CD4-positive, alpha-beta T cell (primary cell): ENCODE data around the gene SLC28A1. TPM values are rescaled to one million over a fixed set of nuclear protein-coding genes. Genes with fewer than 3 reads are reported as not detected.

ENCODE experiments used
- ATAC-seq: fragments of 200-7000 bp; cut with Tn5 transposase; one replicate; pipeline ENCODE4 v1.10.0; 2022; ENCODE audit warnings: mild to moderate bottlenecking; ENCODE audit not compliant: poor library complexity
- CTCF ChIA-PET: fragments of 350-600 bp; sonication (Branson Sonifier 250); formaldehyde crosslinking; loops from one replicate; lab custom pipeline; 2021; ENCODE audit warnings: antibody characterized with exemption, inconsistent platforms; lab: Charles Lee
- POLR2A ChIA-PET: fragments of 350-600 bp; sonication (Branson Sonifier 250); formaldehyde crosslinking; loops from one replicate; lab custom pipeline; 2021; ENCODE audit warnings: antibody characterized with exemption, inconsistent platforms; lab: Charles Lee
- DNase-seq, 14 experiments: peaks; one replicate each; pipeline ENCODE4 v3.0.0-alpha.2; 2013 to 2020; ENCODE audit warnings: mixed read lengths in 2 of 14
- H3K27ac ChIP-seq, 2 donors: one replicate each; pipeline versions ENCODE4 v1.5.1 to v1.7.0; 2013; ENCODE audit warnings: low read length in 2 of 2, low read depth in 1 of 2, mild to moderate bottlenecking in 1 of 2
- H3K27me3 ChIP-seq, 2 experiments: 1 replicate in 1 of 2; 2 replicates in 1 of 2; pipeline versions ENCODE4 v1.6.1 to v1.7.0; 2013; ENCODE audit warnings: low read length in 2 of 2, control low read depth in 1 of 2, mild to moderate bottlenecking in 1 of 2, moderate library complexity in 1 of 2; ENCODE audit not compliant: insufficient read depth in 2 of 2, control insufficient read depth in 1 of 2
- H3K36me3 ChIP-seq: one replicate; pipeline ENCODE4 v1.6.1; 2013; ENCODE audit warnings: low read length, control low read depth; ENCODE audit not compliant: insufficient read depth
- H3K4me1 ChIP-seq: one replicate; pipeline ENCODE4 v1.6.1; 2013; ENCODE audit warnings: low read length, control low read depth; ENCODE audit not compliant: insufficient read depth
- H3K4me3 ChIP-seq: one replicate; pipeline ENCODE4 v1.5.1; 2013; ENCODE audit warnings: mild to moderate bottlenecking, low read length, moderate library complexity
- H3K9me3 ChIP-seq, 2 experiments: 1 replicate in 1 of 2; 2 replicates in 1 of 2; pipeline versions ENCODE4 v1.6.1 to v1.7.0; 2013; ENCODE audit warnings: low read length in 2 of 2, mild to moderate bottlenecking in 2 of 2, control low read depth in 1 of 2, moderate library complexity in 1 of 2; ENCODE audit not compliant: control insufficient read depth in 1 of 2, insufficient read depth in 1 of 2
- H3K27ac Mint-ChIP-seq: one replicate; pipeline ENCODE4 v1.8.0; 2020; ENCODE audit warnings: mixed read lengths
- H3K27me3 Mint-ChIP-seq: one replicate; pipeline ENCODE4 v1.8.0; 2021; ENCODE audit warnings: mixed read lengths
- H3K36me3 Mint-ChIP-seq: one replicate; pipeline ENCODE4 v1.8.0; 2021; ENCODE audit warnings: low read depth, mixed read lengths
- H3K4me1 Mint-ChIP-seq: one replicate; pipeline ENCODE4 v1.8.0; 2021; ENCODE audit warnings: low read depth, mixed read lengths
- H3K4me3 Mint-ChIP-seq: one replicate; pipeline ENCODE4 v1.8.0; 2020; ENCODE audit warnings: mild to moderate bottlenecking, mixed read lengths
- H3K9me3 Mint-ChIP-seq: one replicate; pipeline ENCODE4 v1.8.0; 2020; ENCODE audit warnings: mixed read lengths
- intact Hi-C, 2 experiments: fragments of 100-400 bp; cut with DNase I in 1 of 2; cut with micrococcal nuclease in 1 of 2; formaldehyde crosslinking; loops; one replicate each; pipeline versions ENCODE4 v1.15.1 to v1.9.0; 2023 to 2025; cut with DNase I, micrococcal nuclease
- total RNA-seq, 174 experiments: library from RNA in 2 of 174; stranded (reverse) in 2 of 174; gene quantifications; one replicate each; pipeline ENCODE4 v1.2.3 and lab custom pipeline; 2021 to 2026
- TF ChIP-seq, protein P1 (sequence below): fragments of 200-600 bp; IDR thresholded peaks from one replicate; pipeline ENCODE4 v1.8.0; 2022; ENCODE audit warnings: antibody characterized with exemption, mild to moderate bottlenecking

SLC28A1 gene
- total RNA-seq, 2 experiments from 2014 or later = not detected

DNA sequence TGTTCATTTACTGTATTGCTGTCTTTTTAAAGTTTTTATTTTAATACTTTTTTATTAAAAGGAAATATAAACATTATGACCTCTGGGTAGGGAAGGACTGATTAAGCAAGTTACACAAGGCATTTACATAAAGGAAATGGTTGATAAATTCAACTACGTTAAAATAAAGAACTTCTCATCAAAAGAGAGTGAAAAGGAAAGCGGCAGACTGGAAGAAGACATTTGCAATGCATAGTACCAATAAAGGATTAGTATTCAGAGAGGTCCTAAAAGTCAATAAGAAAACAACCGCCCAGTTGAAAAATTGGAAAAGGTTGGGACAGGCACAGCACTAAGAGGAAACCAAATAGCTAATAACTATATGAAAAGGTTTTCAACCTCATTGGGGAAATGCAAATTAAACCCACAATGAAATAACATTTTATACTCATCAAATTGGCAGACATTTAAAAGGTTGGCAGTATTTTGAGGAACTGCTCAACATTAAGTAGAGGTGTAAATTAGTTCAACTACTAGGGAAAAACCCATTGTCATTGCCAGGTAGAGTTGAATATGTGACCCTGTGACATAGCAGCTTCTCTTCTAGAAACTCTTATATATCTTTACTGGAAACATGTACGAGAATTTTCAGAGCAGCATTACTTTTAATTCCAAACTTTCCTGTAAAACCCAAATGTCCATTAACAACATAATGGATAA is 106.7 kb downstream of the SLC28A1 start:
- peak overlapping the region; percentile 17 for H3K4me3 Mint-ChIP-seq
- Histone ChIP-seq H3K36me3 (no peaks in the 10 kb centered on the region), H3K27ac (no peak overlapping the region), H3K4me3 (no peak overlapping the region), H3K9me3 (no peaks in the 10 kb centered on the region), H3K27me3 (no peaks in the 10 kb centered on the region), H3K4me1 (peaks cover 38% of the 10 kb centered on the region)
- no peaks in the 10 kb centered on the region for H3K9me3 Mint-ChIP-seq
- peaks cover 69% of the 10 kb centered on the region for H3K4me1 Mint-ChIP-seq
- H3K27me3 Mint-ChIP-seq = no peaks in the 10 kb centered on the region
- H3K36me3 Mint-ChIP-seq = peaks cover 6% of the 10 kb centered on the region
- ChIA-PET POLR2A (interaction anchor here (2.4 kb wide), 1 partner anchor 10 kb away, joined by 12 read pairs; the partner anchor contains the start of gene PDE8A), CTCF (interaction anchor here (1.8 kb wide), 1 partner anchor 25 kb away, joined by 3 read pairs; no protein-coding TSS in a partner anchor)
- H3K27ac Mint-ChIP-seq = no peak overlapping the region
- intact Hi-C loops = no loop called here
- TF ChIP-seq, protein P1, sequence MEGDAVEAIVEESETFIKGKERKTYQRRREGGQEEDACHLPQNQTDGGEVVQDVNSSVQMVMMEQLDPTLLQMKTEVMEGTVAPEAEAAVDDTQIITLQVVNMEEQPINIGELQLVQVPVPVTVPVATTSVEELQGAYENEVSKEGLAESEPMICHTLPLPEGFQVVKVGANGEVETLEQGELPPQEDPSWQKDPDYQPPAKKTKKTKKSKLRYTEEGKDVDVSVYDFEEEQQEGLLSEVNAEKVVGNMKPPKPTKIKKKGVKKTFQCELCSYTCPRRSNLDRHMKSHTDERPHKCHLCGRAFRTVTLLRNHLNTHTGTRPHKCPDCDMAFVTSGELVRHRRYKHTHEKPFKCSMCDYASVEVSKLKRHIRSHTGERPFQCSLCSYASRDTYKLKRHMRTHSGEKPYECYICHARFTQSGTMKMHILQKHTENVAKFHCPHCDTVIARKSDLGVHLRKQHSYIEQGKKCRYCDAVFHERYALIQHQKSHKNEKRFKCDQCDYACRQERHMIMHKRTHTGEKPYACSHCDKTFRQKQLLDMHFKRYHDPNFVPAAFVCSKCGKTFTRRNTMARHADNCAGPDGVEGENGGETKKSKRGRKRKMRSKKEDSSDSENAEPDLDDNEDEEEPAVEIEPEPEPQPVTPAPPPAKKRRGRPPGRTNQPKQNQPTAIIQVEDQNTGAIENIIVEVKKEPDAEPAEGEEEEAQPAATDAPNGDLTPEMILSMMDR = no peak
- ATAC-seq (no peak), DNase-seq (no peak)

GRCh38 chr15:84992157-84992944 is 107.9 kb downstream of the SLC28A1 start:
- intact Hi-C loops = no loop called here
- Histone ChIP-seq H3K9me3 (no peaks in the 10 kb centered on the region), H3K4me1 (peaks cover 29% of the 10 kb centered on the region), H3K27me3 (no peaks in the 10 kb centered on the region), H3K27ac (no peak overlapping the region), H3K4me3 (no peak overlapping the region), H3K36me3 (no peaks in the 10 kb centered on the region)
- Mint-ChIP-seq H3K27ac (no peak overlapping the region), H3K27me3 (no peaks in the 10 kb centered on the region), H3K36me3 (peaks cover 6% of the 10 kb centered on the region), H3K4me1 (peaks cover 60% of the 10 kb centered on the region), H3K9me3 (no peaks in the 10 kb centered on the region), H3K4me3 (no peak overlapping the region)
- ChIA-PET POLR2A (interaction anchor here (2.4 kb wide), 1 partner anchor 12 kb away, joined by 12 read pairs; the partner anchor contains the start of gene PDE8A), CTCF (interaction anchor here (1.8 kb wide), 1 partner anchor 23 kb away, joined by 3 read pairs; no protein-coding TSS in a partner anchor)
- ATAC-seq = no peak
- TF ChIP-seq, protein P1 = no peak
- DNase-seq = peak in 4 of 14 experiments; percentile 15 to 48 (median 31)

Other genes starting within 250 kb of the SLC28A1 start
- 10 to 100 TPM; 17.8 to 23.7 TPM for gene WDR73, start 230.4 kb upstream of the SLC28A1 start, total RNA-seq
- gene NMB, start 226.5 kb upstream of the SLC28A1 start, total RNA-seq = 1 to 10 TPM; 2.2 to 3.7 TPM
- gene SEC11A, start 168.5 kb upstream of the SLC28A1 start, total RNA-seq = 10 to 100 TPM; 44.1 to 47.0 TPM
- 10 to 100 TPM; 37.5 to 38.2 TPM for gene ZNF592, start 136.1 kb upstream of the SLC28A1 start, total RNA-seq
- under 1 TPM; 0.14 TPM for gene ALPK3, start 67.3 kb upstream of the SLC28A1 start, total RNA-seq
- gene PDE8A, start 97.2 kb downstream of the SLC28A1 start, total RNA-seq = 10 to 100 TPM; 29.8 to 34.3 TPM